DOHH2 (cell line): ENCODE measurements around the gene SH3TC2.

ENCODE experiments used
- H3F3A ChIP-seq: fragments of 200-600 bp; sonication (generic), shearing (Covaris generic); 2 replicates; pipeline ENCODE4 v1.6.0; 2016; ENCODE audit warnings: antibody characterized with exemption, mild to moderate bottlenecking; ENCODE audit not compliant: control insufficient read depth, insufficient read depth
- H3K27ac ChIP-seq: fragments of 200-600 bp; sonication (generic); 2 replicates; pipeline ENCODE4 v1.5.1; 2014; ENCODE audit warnings: low read depth, mild to moderate bottlenecking, low read length, moderate library complexity
- H3K27me3 ChIP-seq: fragments of 200-600 bp; sonication (generic); 2 replicates; pipeline ENCODE4 v1.6.1; 2014; ENCODE audit warnings: mild to moderate bottlenecking, low read length, mixed read lengths; ENCODE audit not compliant: control insufficient read depth
- H3K36me3 ChIP-seq: fragments of 200-600 bp; sonication (generic); 2 replicates; pipeline ENCODE4 v1.6.1; 2014; ENCODE audit warnings: mild to moderate bottlenecking, low read length, moderate library complexity, mixed read lengths; ENCODE audit not compliant: control insufficient read depth
- H3K4me1 ChIP-seq: fragments of 200-600 bp; sonication (generic); 2 replicates; pipeline ENCODE4 v1.6.1; 2014; ENCODE audit warnings: mild to moderate bottlenecking, low read length, mixed read lengths; ENCODE audit not compliant: control insufficient read depth
- H3K4me2 ChIP-seq: fragments of 200-600 bp; sonication (generic); 2 replicates; pipeline ENCODE4 v1.6.0; 2014; ENCODE audit warnings: mild to moderate bottlenecking, low read length, moderate library complexity
- H3K4me3 ChIP-seq: fragments of 200-600 bp; sonication (generic); 2 replicates; pipeline ENCODE4 v1.5.1; 2014; ENCODE audit warnings: mild to moderate bottlenecking, low read length, mixed read lengths
- H3K79me2 ChIP-seq: fragments of 200-600 bp; sonication (generic); 2 replicates; pipeline ENCODE4 v1.6.1; 2014; ENCODE audit warnings: mild to moderate bottlenecking, low read length, mixed read lengths; ENCODE audit not compliant: control insufficient read depth
- H3K9me2 ChIP-seq: fragments of 200-600 bp; sonication (generic); replicated peaks from 2 replicates; pipeline ENCODE4 v1.6.1; 2014; ENCODE audit warnings: mild to moderate bottlenecking, low read length, mixed read lengths; ENCODE audit not compliant: control insufficient read depth
- H3K9me3 ChIP-seq: fragments of 200-600 bp; sonication (generic); 2 replicates; pipeline ENCODE4 v1.6.1; 2014; ENCODE audit warnings: antibody characterized with exemption, low read length, mixed read lengths; ENCODE audit not compliant: control insufficient read depth, insufficient read depth
- H4K20me1 ChIP-seq: fragments of 200-600 bp; sonication (generic); 2 replicates; pipeline ENCODE4 v1.6.0; 2014; ENCODE audit warnings: low read depth, mild to moderate bottlenecking, antibody characterized with exemption, low read length, moderate library complexity; ENCODE audit not compliant: control insufficient read depth, insufficient read depth
- CTCF ChIP-seq: fragments of 200-600 bp; sonication (generic); IDR thresholded peaks from one replicate; pipeline ENCODE4 v1.5.1; 2014; ENCODE audit warnings: antibody characterized with exemption, mild to moderate bottlenecking, low read depth, low read length; ENCODE audit not compliant: poor library complexity, severe bottlenecking
- EZH2phosphoT487 ChIP-seq: fragments of 200-600 bp; sonication (generic); IDR thresholded peaks from 2 replicates; pipeline ENCODE4 v1.6.1; 2017; ENCODE audit warnings: borderline replicate concordance, mild to moderate bottlenecking, antibody characterized with exemption, low read length, moderate library complexity, mixed read lengths

SH3TC2 gene

GRCh38 chr5:148962761-148963324 is 100.0 kb downstream of the SH3TC2 start:
- no peak for TF ChIP-seq CTCF
- TF ChIP-seq EZH2phosphoT487 = no peak
- H3K27me3 ChIP-seq = peaks cover 7% of the 10 kb centered on the region
- no peak overlapping the region for H3K4me3 ChIP-seq
- no peaks in the 10 kb centered on the region for H4K20me1 ChIP-seq
- 0 out of 2 replicates have a peak, but pooled peaks cover 3% of the 10 kb centered on the region for H3K4me1 ChIP-seq
- no peak overlapping the region for H3K4me2 ChIP-seq
- H3K9me3 ChIP-seq = no peaks in the 10 kb centered on the region
- no peaks in the 10 kb centered on the region for H3K36me3 ChIP-seq
- H3K9me2 ChIP-seq = no peaks in the 10 kb centered on the region
- H3F3A ChIP-seq = no peaks in the 10 kb centered on the region
- H3K27ac ChIP-seq = no peak overlapping the region
- no peaks in the 10 kb centered on the region for H3K79me2 ChIP-seq

- Histone ChIP-seq H3K27me3 (peaks cover 3% of the 10 kb centered on the region; the same call in 1 of the 2 replicates), H3K4me3 (no peak overlapping the region), H3K9me2 (no peaks in the 10 kb centered on the region), H3K4me1 (0 out of 2 replicates have a peak, but pooled peaks cover 3% of the 10 kb centered on the region), H3K79me2 (no peaks in the 10 kb centered on the region), H3K27ac (no peak overlapping the region), H3K9me3 (no peaks in the 10 kb centered on the region), H3K36me3 (no peaks in the 10 kb centered on the region), H3F3A (no peaks in the 10 kb centered on the region), H3K4me2 (no peak overlapping the region), H4K20me1 (no peaks in the 10 kb centered on the region)
- TF ChIP-seq CTCF = no peak
- no peak for TF ChIP-seq EZH2phosphoT487
These were observed 100.7 kb downstream of the SH3TC2 start for GRCh38 chr5:148962200-148962550.

- no peak overlapping the region for H3K4me3 ChIP-seq
- TF ChIP-seq CTCF = no peak
- no peak for TF ChIP-seq EZH2phosphoT487
- 0 out of 2 replicates have a peak, but pooled peaks cover 3% of the 10 kb centered on the region for H3K4me1 ChIP-seq
- no peaks in the 10 kb centered on the region for H3K36me3 ChIP-seq
- no peaks in the 10 kb centered on the region for H3K79me2 ChIP-seq
- H3K9me2 ChIP-seq = no peaks in the 10 kb centered on the region
- no peak overlapping the region for H3K4me2 ChIP-seq
- H4K20me1 ChIP-seq = no peaks in the 10 kb centered on the region
- H3F3A ChIP-seq = no peaks in the 10 kb centered on the region
- H3K27ac ChIP-seq = no peak overlapping the region
- H3K27me3 ChIP-seq = peaks cover 3% of the 10 kb centered on the region; the same call in 1 of the 2 replicates
- no peaks in the 10 kb centered on the region for H3K9me3 ChIP-seq
These were observed 101.3 kb downstream of the SH3TC2 start for GRCh38 chr5:148961261-148962199.
